Measurements from ENCODE around the gene BEST3. TPM values are rescaled to one million over a fixed set of nuclear protein-coding genes. Genes with fewer than 3 reads are reported as not detected.
A peak's percentile ranks its signal among the peaks of the same experiment; 100 is the strongest.

Gene BEST3
- total RNA-seq, 4 donors from 2014 or later, result 0.24 TPM; not detected in 3

- Histone ChIP-seq H3K36me3 (no peaks in the 10 kb centered on the region), H3K4me1 (no peaks in the 10 kb centered on the region), H3K4me3 (replicated peaks in 1 of 3) (no peak overlapping the region), H3K27ac (no peak overlapping the region), H3K9me3 (no peaks in the 10 kb centered on the region), H3K27me3 (no peaks in the 10 kb centered on the region)
- intact Hi-C loops (cut with DNase I), result no loop called here
- no peak for TF ChIP-seq POLR2A (IDR thresholded peaks at IDR 0.05)
- TF ChIP-seq, protein P1, sequence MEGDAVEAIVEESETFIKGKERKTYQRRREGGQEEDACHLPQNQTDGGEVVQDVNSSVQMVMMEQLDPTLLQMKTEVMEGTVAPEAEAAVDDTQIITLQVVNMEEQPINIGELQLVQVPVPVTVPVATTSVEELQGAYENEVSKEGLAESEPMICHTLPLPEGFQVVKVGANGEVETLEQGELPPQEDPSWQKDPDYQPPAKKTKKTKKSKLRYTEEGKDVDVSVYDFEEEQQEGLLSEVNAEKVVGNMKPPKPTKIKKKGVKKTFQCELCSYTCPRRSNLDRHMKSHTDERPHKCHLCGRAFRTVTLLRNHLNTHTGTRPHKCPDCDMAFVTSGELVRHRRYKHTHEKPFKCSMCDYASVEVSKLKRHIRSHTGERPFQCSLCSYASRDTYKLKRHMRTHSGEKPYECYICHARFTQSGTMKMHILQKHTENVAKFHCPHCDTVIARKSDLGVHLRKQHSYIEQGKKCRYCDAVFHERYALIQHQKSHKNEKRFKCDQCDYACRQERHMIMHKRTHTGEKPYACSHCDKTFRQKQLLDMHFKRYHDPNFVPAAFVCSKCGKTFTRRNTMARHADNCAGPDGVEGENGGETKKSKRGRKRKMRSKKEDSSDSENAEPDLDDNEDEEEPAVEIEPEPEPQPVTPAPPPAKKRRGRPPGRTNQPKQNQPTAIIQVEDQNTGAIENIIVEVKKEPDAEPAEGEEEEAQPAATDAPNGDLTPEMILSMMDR (IDR thresholded peaks at IDR 0.05), result no peak
- DNase-seq, result no peak
- 86 to 88% methylated on average over 3 of the region's 3 CpGs for WGBS, 2 donors
Measured at GRCh38 chr12:69701826-69702225, 2.7 kb upstream of the BEST3 start.

GRCh38 chr12:69698054-69698453 is 1.0 kb downstream of the BEST3 start:
- Histone ChIP-seq H3K9me3 (no peaks in the 10 kb centered on the region), H3K4me3 (replicated peaks in 1 of 3) (no peak overlapping the region), H3K27ac (no peak overlapping the region), H3K27me3 (no peaks in the 10 kb centered on the region), H3K36me3 (no peaks in the 10 kb centered on the region), H3K4me1 (no peaks in the 10 kb centered on the region)
- DNase-seq, result no peak
- intact Hi-C loops (cut with DNase I), result no loop called here
- WGBS, 2 donors, result 90 to 91% methylated on average over 2 of the region's 2 CpGs
- no peak for TF ChIP-seq POLR2A (IDR thresholded peaks at IDR 0.05)
- TF ChIP-seq, protein P1 (IDR thresholded peaks at IDR 0.05), result no peak

- intact Hi-C loops (cut with DNase I), result no loop called here
- no peak for TF ChIP-seq POLR2A (IDR thresholded peaks at IDR 0.05)
- TF ChIP-seq, protein P1 (IDR thresholded peaks at IDR 0.05), result no peak
- Histone ChIP-seq H3K36me3 (no peaks in the 10 kb centered on the region), H3K4me1 (no peaks in the 10 kb centered on the region), H3K4me3 (replicated peaks in 1 of 3) (no peak overlapping the region), H3K27ac (no peak overlapping the region), H3K27me3 (no peaks in the 10 kb centered on the region), H3K9me3 (no peaks in the 10 kb centered on the region)
- no peak for DNase-seq
- WGBS, 2 donors, result 79 to 88% methylated on average over 7 of the region's 7 CpGs
Measured at GRCh38 chr12:69694123-69694522, 5.0 kb downstream of the BEST3 start.

DNA sequence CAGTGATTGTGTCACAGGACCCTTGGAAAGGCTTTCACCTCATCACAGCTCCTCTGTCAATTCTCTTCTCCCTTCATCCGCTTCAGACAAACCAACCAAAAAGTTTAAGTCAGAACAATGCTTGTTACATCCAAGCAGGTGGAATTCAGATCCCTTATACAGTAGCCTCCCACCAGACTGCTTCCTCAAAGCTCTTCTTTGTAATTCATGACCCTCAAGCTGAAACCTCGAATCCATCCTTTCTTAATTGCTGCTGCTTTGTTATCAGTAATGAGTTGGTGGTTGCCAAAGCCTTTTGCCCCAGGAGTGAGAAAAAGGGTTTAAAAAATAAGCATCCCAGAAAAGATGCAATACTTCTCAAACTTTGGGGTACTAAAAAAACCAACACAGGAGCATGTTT is 9.5 kb downstream of the BEST3 start:
- Histone ChIP-seq H3K9me3 (no peaks in the 10 kb centered on the region), H3K27ac (no peak overlapping the region), H3K4me1 (no peaks in the 10 kb centered on the region), H3K36me3 (no peaks in the 10 kb centered on the region), H3K27me3 (no peaks in the 10 kb centered on the region), H3K4me3 (replicated peaks in 1 of 3) (no peak overlapping the region)
- DNase-seq, result no peak
- intact Hi-C loops (cut with DNase I), result no loop called here
- TF ChIP-seq, protein P1 (IDR thresholded peaks at IDR 0.05), result no peak
- TF ChIP-seq POLR2A (IDR thresholded peaks at IDR 0.05), result no peak
- WGBS, 2 donors, result 74 to 82% methylated on average over 2 of the region's 2 CpGs

DNA sequence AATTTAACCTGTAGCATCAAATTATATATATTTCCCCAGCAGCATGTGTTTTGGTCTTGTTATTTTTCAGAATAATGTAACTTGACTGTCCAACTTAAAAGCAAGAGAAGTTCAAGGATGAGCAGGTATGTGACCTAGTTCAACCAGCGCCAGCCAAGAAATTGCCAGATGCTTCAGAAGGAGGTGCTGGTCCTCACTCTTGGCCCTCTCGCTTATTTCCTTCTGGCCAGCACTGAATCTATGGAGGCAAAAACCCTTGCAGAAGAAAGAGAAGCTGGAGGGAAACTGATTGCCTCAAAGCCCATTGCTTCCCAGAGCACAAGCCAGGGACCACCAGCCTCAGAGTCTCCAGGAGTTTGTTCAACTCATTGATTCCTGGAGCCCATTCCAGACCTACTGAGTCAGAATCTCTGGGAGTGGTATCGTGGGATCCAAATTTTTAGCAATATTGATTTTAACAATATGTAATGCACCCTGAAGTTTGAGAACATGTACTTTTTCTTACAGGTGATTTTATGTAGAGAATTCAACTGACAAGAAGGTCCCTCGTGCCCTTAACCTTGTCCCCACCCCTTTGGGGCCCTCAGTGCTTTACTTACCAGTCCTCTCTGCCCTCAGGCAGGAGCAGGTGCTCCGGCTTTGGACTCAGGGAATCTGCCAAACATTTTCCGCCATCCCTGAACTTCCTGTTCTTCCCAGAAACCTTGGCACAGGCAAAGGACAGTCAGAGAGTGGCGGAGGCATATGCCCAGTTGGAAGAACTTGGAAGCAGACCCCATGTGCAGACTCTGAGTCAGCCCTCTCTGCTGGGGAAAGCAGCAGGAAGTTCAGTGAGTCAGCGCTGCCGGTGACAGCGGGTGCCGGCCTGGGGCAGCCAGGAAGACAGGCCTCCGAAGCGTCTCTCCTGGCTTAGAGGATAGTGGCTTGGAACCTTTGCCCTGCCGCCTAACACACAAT is 10.4 kb downstream of the BEST3 start:
- TF ChIP-seq, protein P1 (IDR thresholded peaks at IDR 0.05), result no peak
- TF ChIP-seq POLR2A (IDR thresholded peaks at IDR 0.05), result no peak
- no peaks in the 10 kb centered on the region for H3K27me3 ChIP-seq
- H3K4me3 ChIP-seq (replicated peaks in 1 of 3), result no peak overlapping the region
- DNase-seq, result peak in 1 of 2 donors; percentile 2
- WGBS, 2 donors, result 56 to 63% methylated on average over 10 to 14 of the region's 14 CpGs
- H3K27ac ChIP-seq, result no peak overlapping the region
- no peaks in the 10 kb centered on the region for H3K4me1 ChIP-seq
- H3K36me3 ChIP-seq, result no peaks in the 10 kb centered on the region
- intact Hi-C loops (cut with DNase I), result no loop called here
- H3K9me3 ChIP-seq, result no peaks in the 10 kb centered on the region
